Astrocyte (in vitro differentiated cells and primary cell): ENCODE results near the gene FBXW12. TPM values are rescaled to one million over a fixed set of nuclear protein-coding genes. Genes with fewer than 3 reads are reported as not detected.
A peak's percentile ranks its signal among the peaks of the same experiment; 100 is the strongest.

Source experiments
- DNase-seq: peaks from one replicate; pipeline ENCODE4 v3.0.0-alpha.2; 2010; ENCODE audit warnings: low read depth
- FAIRE-seq: peaks from 2 replicates; lab custom pipeline; 2011; peaks lifted over from hg19 to GRCh38; lab: Jason Lieb, UNC
- H2AFZ ChIP-seq: 2 replicates; pipeline ENCODE4 v1.6.0; 2012; ENCODE audit warnings: low read depth, low read length, inconsistent platforms
- H3K27ac ChIP-seq: 2 replicates; pipeline ENCODE4 v1.5.1; 2011; ENCODE audit warnings: low read depth, low read length, inconsistent platforms
- H3K27me3 ChIP-seq: 2 replicates; pipeline ENCODE4 v1.6.0; 2011; ENCODE audit warnings: low read length, inconsistent platforms; ENCODE audit not compliant: insufficient read depth
- H3K36me3 ChIP-seq: 2 replicates; pipeline ENCODE4 v1.5.1; 2011; ENCODE audit warnings: low read length, inconsistent platforms; ENCODE audit not compliant: insufficient read depth
- H3K4me1 ChIP-seq: 2 replicates; pipeline ENCODE4 v1.5.1; 2011; ENCODE audit warnings: low read length, inconsistent platforms; ENCODE audit not compliant: insufficient read depth
- H3K4me2 ChIP-seq: 2 replicates; pipeline ENCODE4 v1.6.0; 2012; ENCODE audit warnings: low read length, inconsistent platforms
- H3K4me3 ChIP-seq: 2 replicates; pipeline ENCODE4 v1.5.1; 2011; ENCODE audit warnings: low read depth, mild to moderate bottlenecking, low read length, inconsistent platforms; ENCODE audit not compliant: insufficient read depth
- H3K79me2 ChIP-seq: 2 replicates; pipeline ENCODE4 v1.6.0; 2012; ENCODE audit warnings: mild to moderate bottlenecking, low read length, inconsistent platforms; ENCODE audit not compliant: insufficient read depth
- H3K9ac ChIP-seq: 2 replicates; pipeline ENCODE4 v1.6.0; 2012; ENCODE audit warnings: mild to moderate bottlenecking, low read length, inconsistent platforms
- H3K9me3 ChIP-seq: 2 replicates; pipeline ENCODE4 v1.5.1; 2012; ENCODE audit warnings: low read depth, mild to moderate bottlenecking, low read length, inconsistent platforms; ENCODE audit not compliant: insufficient read depth
- H4K20me1 ChIP-seq: 2 replicates; pipeline ENCODE4 v1.6.0; 2012; ENCODE audit warnings: low read length, inconsistent platforms; ENCODE audit not compliant: insufficient read depth
- H3K27ac Mint-ChIP-seq: one replicate; pipeline ENCODE4 v1.8.0; 2021; ENCODE audit warnings: mild to moderate bottlenecking, mixed read lengths; ENCODE audit not compliant: unreplicated experiment
- H3K27me3 Mint-ChIP-seq: one replicate; pipeline ENCODE4 v1.8.0; 2021; ENCODE audit warnings: low read depth, mixed read lengths; ENCODE audit not compliant: unreplicated experiment
- H3K36me3 Mint-ChIP-seq: one replicate; pipeline ENCODE4 v1.8.0; 2021; ENCODE audit warnings: low read depth, mixed read lengths; ENCODE audit not compliant: unreplicated experiment
- H3K4me1 Mint-ChIP-seq: one replicate; pipeline ENCODE4 v1.8.0; 2021; ENCODE audit warnings: low read depth, mixed read lengths; ENCODE audit not compliant: unreplicated experiment
- H3K4me3 Mint-ChIP-seq: one replicate; pipeline ENCODE4 v1.8.0; 2021; ENCODE audit warnings: mild to moderate bottlenecking, moderate library complexity, mixed read lengths; ENCODE audit not compliant: unreplicated experiment
- H3K9me3 Mint-ChIP-seq: one replicate; pipeline ENCODE4 v1.8.0; 2021; ENCODE audit warnings: mild to moderate bottlenecking, mixed read lengths; ENCODE audit not compliant: unreplicated experiment
- CTCF ChIP-seq: IDR thresholded peaks from 2 replicates; pipeline ENCODE4 v1.5.1; 2011; ENCODE audit warnings: low read depth, mild to moderate bottlenecking, inconsistent platforms, low read length, moderate library complexity; ENCODE audit not compliant: insufficient read depth
- EZH2 ChIP-seq: IDR thresholded peaks from 2 replicates; pipeline ENCODE4 v1.6.1; 2012; ENCODE audit warnings: mild to moderate bottlenecking, low read length, inconsistent platforms; ENCODE audit not compliant: insufficient read depth
- total RNA-seq: library from RNA; stranded (reverse); gene quantifications from 2 replicates; pipeline ENCODE4 v1.2.1, GENCODE V29; 2021

The FBXW12 gene
- total RNA-seq, 1 donor from 2014 or later = not detected

GRCh38 chr3:48429960-48430707 is 58.1 kb downstream of the FBXW12 start, which contains the start of gene PLXNB1:
TSS of gene PLXNB1 (minus strand) at chr3:48430086. CDS start at chr3:48424611, 5,475 bp downstream.
- no peak for FAIRE-seq
- Mint-ChIP-seq H3K27me3 (no peaks in the 10 kb centered on the region), H3K9me3 (no peaks in the 10 kb centered on the region), H3K27ac (peak within 1 kb of the TSS; percentile 53), H3K4me1 (peaks cover 48% of the 10 kb centered on the region), H3K36me3 (peaks cover 6% of the 10 kb centered on the region), H3K4me3 (peak within 1 kb of the TSS; percentile 85)
- peak within 1 kb of the TSS; percentile 53 for H3K27ac ChIP-seq
- H3K9me3 ChIP-seq = no peaks in the 10 kb centered on the region
- H3K4me1 ChIP-seq = peaks cover 58% of the 10 kb centered on the region
- H3K36me3 ChIP-seq = peaks cover 7% of the 10 kb centered on the region
- H3K4me3 ChIP-seq = peak within 1 kb of the TSS; percentile 68
- H3K27me3 ChIP-seq = no peaks in the 10 kb centered on the region
- peak within 1 kb of the TSS; percentile 97 for H3K4me2 ChIP-seq
- H3K9ac ChIP-seq = peak within 1 kb of the TSS; percentile 84
- peaks cover 33% of the 10 kb centered on the region for H4K20me1 ChIP-seq
- peak within 1 kb of the TSS; percentile 85 for H2AFZ ChIP-seq
- DNase-seq = peak; percentile 75
- TF ChIP-seq CTCF = no peak
- no peak for TF ChIP-seq EZH2
- H3K79me2 ChIP-seq = peaks cover 35% of the 10 kb centered on the region

DNA sequence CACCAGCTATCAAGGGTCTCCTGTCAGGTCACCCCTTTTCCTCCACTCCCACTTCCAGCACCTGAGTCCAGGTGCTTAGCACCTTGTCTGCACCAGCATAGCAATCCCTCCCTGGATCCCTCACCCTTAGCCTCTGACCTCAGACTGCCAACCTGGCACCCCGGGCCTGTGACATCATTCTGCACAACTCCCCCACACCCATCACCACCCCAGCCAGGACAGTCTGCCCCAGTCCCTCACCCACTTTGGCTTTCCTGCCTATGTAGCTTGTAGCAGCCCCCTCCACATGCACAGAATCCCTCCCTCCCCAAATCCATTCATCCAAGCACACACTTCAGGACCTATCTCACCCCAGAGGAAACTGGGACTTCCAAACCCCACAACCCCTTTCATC is 58.7 kb downstream of the FBXW12 start:
- no peaks in the 10 kb centered on the region for H3K9me3 Mint-ChIP-seq
- H3K4me1 ChIP-seq = peaks cover 53% of the 10 kb centered on the region
- FAIRE-seq (no peak), DNase-seq (no peak)
- no peak overlapping the region for H3K27ac ChIP-seq
- TF ChIP-seq EZH2 = no peak
- TF ChIP-seq CTCF = no peak
- no peak overlapping the region for H3K9ac ChIP-seq
- H3K27ac Mint-ChIP-seq = peak overlapping the region; percentile 53
- peaks cover 6% of the 10 kb centered on the region for H3K36me3 Mint-ChIP-seq
- no peaks in the 10 kb centered on the region for H3K27me3 Mint-ChIP-seq
- peaks cover 7% of the 10 kb centered on the region for H3K36me3 ChIP-seq
- peaks cover 45% of the 10 kb centered on the region for H3K4me1 Mint-ChIP-seq
- H3K4me3 Mint-ChIP-seq = peak overlapping the region; percentile 82
- no peaks in the 10 kb centered on the region for H3K27me3 ChIP-seq
- peaks cover 29% of the 10 kb centered on the region for H3K79me2 ChIP-seq
- peak overlapping the region; percentile 97 for H3K4me2 ChIP-seq
- H4K20me1 ChIP-seq = peaks cover 33% of the 10 kb centered on the region
- no peak overlapping the region for H3K4me3 ChIP-seq
- H3K9me3 ChIP-seq = no peaks in the 10 kb centered on the region
- H2AFZ ChIP-seq = no peak overlapping the region
